Natural killer cell (primary cell): ENCODE measurements around the gene ATP8A1. TPM values are rescaled to one million over a fixed set of nuclear protein-coding genes. Genes with fewer than 3 reads are reported as not detected.
A peak's percentile ranks its signal among the peaks of the same experiment; 100 is the strongest.

ENCODE experiments used
- ATAC-seq, 3 donors: fragments of 150-1000 bp in 2 of 3; fragments of 200-7000 bp in 1 of 3; cut with Tn5 transposase; 1 replicate in 1 of 3; 2 replicates in 2 of 3; pipeline ENCODE4 v1.10.0; 2021; ENCODE audit warnings: mild to moderate bottlenecking in 2 of 3, moderate library complexity in 2 of 3
- DNase-seq, 2 donors: peaks; one replicate each; pipeline versions ENCODE4 v3.0.0 to v3.0.0-alpha.2; 2013 to 2021; ENCODE audit warnings: mixed read lengths in 1 of 2
- H3K27ac ChIP-seq: one replicate; pipeline ENCODE4 v1.5.1; 2013; ENCODE audit warnings: mild to moderate bottlenecking, low read length
- H3K27me3 ChIP-seq: one replicate; pipeline ENCODE4 v1.6.1; 2013; ENCODE audit warnings: low read length; ENCODE audit not compliant: control insufficient read depth, insufficient read depth
- H3K36me3 ChIP-seq: one replicate; pipeline ENCODE4 v1.6.1; 2013; ENCODE audit warnings: low read length; ENCODE audit not compliant: control insufficient read depth, insufficient read depth
- H3K4me1 ChIP-seq: one replicate; pipeline ENCODE4 v1.6.1; 2013; ENCODE audit warnings: low read length; ENCODE audit not compliant: control insufficient read depth, insufficient read depth
- H3K4me3 ChIP-seq: one replicate; pipeline ENCODE4 v1.5.1; 2013; ENCODE audit warnings: low read length
- H3K9me3 ChIP-seq: one replicate; pipeline ENCODE4 v1.6.1; 2013; ENCODE audit warnings: low read length; ENCODE audit not compliant: control insufficient read depth, insufficient read depth
- H3K27ac Mint-ChIP-seq, 2 donors: one replicate each; pipeline ENCODE4 v1.8.0; 2022; ENCODE audit warnings: mild to moderate bottlenecking in 2 of 2, mixed read lengths in 2 of 2, moderate library complexity in 1 of 2
- H3K27me3 Mint-ChIP-seq, 2 donors: one replicate each; pipeline ENCODE4 v1.8.0; 2022; ENCODE audit warnings: low read depth in 2 of 2, mixed read lengths in 2 of 2
- H3K36me3 Mint-ChIP-seq: one replicate; pipeline ENCODE4 v1.8.0; 2022; ENCODE audit warnings: mixed read lengths
- H3K4me1 Mint-ChIP-seq, 2 donors: one replicate each; pipeline ENCODE4 v1.8.0; 2022; ENCODE audit warnings: mixed read lengths in 2 of 2
- H3K4me3 Mint-ChIP-seq: one replicate; pipeline ENCODE4 v1.8.0; 2022; ENCODE audit warnings: mild to moderate bottlenecking, moderate library complexity, mixed read lengths
- H3K9me3 Mint-ChIP-seq, 2 donors: one replicate each; pipeline ENCODE4 v1.8.0; 2022; ENCODE audit warnings: mixed read lengths in 2 of 2
- WGBS: methylation state at CpG from one replicate; pipeline ENCODE4 v1.1.7; 2013; ENCODE audit warnings: missing lambda C conversion rate; ENCODE audit not compliant: insufficient coverage; 5-methylcytosine and 5-hydroxymethylcytosine counted together
- intact Hi-C: fragments of 100-400 bp; cut with micrococcal nuclease; formaldehyde crosslinking; loops from one replicate; pipeline ENCODE4 v1.14.2; 2022
- total RNA-seq, 4 donors: library from RNA; stranded (reverse); fragments of 120-200 nt in 1 of 4; gene quantifications; one replicate each; pipeline versions ENCODE4 v1.2.3 to v1.2.4, GENCODE V29; 2013 to 2022
- TF ChIP-seq, protein P1 (sequence below): fragments of 200-600 bp; IDR thresholded peaks from one replicate; pipeline ENCODE4 v1.8.0; 2022; ENCODE audit warnings: antibody characterized with exemption

Gene ATP8A1
- total RNA-seq, 3 donors from 2014 or later (not counting 1 experiment from before 2014, with no cell fraction given) = 84.8 to 156 (median 147) TPM

DNA sequence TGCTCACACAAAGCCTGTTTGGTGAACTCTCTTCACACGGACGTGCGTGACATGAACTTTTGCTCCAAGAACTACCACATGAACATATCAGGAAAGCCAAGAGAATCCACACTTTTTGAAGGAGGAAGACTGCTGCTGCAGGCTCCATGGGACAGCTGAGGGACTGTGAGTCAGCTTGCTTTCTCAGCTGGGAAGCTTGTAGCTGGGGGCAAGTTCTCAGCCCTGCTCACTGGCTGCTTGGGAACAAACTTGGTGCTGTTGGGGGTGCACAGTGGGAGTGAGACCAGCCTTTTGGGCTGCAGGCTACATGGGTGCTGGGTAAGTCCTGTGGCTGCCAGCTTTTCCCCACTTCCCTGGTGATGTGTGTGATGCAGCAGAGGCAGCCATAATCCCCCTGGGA, 123.9 kb downstream of the ATP8A1 start:
- H3K4me3 Mint-ChIP-seq = no peak overlapping the region
- peak overlapping the region in 1 of 2 donors; percentile 15 for H3K27ac Mint-ChIP-seq
- no peaks in the 10 kb centered on the region for H3K27me3 ChIP-seq
- DNase-seq (no peak), ATAC-seq (no peak)
- H3K4me3 ChIP-seq = no peak overlapping the region
- H3K9me3 ChIP-seq = no peaks in the 10 kb centered on the region
- 95% methylated on average over 3 of the region's 3 CpGs for WGBS
- no peaks in the 10 kb centered on the region for H3K27me3 Mint-ChIP-seq
- no peak overlapping the region for H3K27ac ChIP-seq
- H3K4me1 ChIP-seq = no peaks in the 10 kb centered on the region
- no peaks in the 10 kb centered on the region for H3K9me3 Mint-ChIP-seq
- H3K36me3 ChIP-seq = peaks cover 29% of the 10 kb centered on the region
- intact Hi-C loops = no loop called here
- peaks cover 39 to 43% of the 10 kb centered on the region in 2 donors for H3K4me1 Mint-ChIP-seq
- TF ChIP-seq, protein P1, sequence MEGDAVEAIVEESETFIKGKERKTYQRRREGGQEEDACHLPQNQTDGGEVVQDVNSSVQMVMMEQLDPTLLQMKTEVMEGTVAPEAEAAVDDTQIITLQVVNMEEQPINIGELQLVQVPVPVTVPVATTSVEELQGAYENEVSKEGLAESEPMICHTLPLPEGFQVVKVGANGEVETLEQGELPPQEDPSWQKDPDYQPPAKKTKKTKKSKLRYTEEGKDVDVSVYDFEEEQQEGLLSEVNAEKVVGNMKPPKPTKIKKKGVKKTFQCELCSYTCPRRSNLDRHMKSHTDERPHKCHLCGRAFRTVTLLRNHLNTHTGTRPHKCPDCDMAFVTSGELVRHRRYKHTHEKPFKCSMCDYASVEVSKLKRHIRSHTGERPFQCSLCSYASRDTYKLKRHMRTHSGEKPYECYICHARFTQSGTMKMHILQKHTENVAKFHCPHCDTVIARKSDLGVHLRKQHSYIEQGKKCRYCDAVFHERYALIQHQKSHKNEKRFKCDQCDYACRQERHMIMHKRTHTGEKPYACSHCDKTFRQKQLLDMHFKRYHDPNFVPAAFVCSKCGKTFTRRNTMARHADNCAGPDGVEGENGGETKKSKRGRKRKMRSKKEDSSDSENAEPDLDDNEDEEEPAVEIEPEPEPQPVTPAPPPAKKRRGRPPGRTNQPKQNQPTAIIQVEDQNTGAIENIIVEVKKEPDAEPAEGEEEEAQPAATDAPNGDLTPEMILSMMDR = no peak
- peaks cover 15% of the 10 kb centered on the region for H3K36me3 Mint-ChIP-seq

DNA sequence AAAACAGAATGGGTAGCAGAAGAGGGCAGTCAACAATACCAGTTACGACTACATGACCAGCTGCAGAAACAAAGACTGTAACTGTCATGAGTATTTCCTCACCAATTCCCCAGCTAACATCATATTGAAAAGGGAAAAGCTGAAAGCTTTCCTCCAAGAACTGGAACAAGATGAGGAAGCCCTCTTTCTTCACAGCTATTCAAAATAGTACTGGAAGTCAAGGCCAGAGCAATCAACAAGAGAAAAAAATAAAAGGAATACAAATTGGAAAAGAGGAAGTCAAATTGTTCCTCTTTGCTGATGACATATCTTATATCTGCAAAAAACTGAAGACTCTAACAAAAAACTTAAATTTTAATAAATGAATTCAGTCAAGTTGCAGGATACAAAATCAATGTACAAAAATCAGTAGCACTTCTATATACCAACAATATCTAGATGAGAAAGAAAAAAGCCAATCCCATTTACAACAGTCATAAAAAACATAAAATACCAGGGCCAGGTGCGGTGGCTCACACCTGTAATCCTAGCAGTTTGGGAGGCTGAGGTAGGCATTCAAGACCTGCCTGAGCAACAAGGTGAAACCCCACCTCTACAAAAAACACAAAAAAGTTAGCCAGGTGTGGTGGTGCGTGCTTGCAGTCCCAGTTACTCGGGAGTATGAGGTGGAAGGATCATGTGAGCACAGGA, 125.4 kb downstream of the ATP8A1 start:
- Histone ChIP-seq H3K4me3 (no peak overlapping the region), H3K36me3 (peaks cover 32% of the 10 kb centered on the region), H3K27ac (no peak overlapping the region), H3K9me3 (no peaks in the 10 kb centered on the region), H3K27me3 (no peaks in the 10 kb centered on the region), H3K4me1 (no peaks in the 10 kb centered on the region)
- TF ChIP-seq, protein P1 = no peak
- DNase-seq (no peak), ATAC-seq (no peak)
- 100% methylated on average over 3 of the region's 4 CpGs for WGBS
- intact Hi-C loops = no loop called here
- Mint-ChIP-seq H3K4me1 (peaks cover 29 to 31% of the 10 kb centered on the region in 2 donors), H3K9me3 (no peaks in the 10 kb centered on the region), H3K27ac (no peak overlapping the region), H3K27me3 (no peaks in the 10 kb centered on the region), H3K4me3 (no peak overlapping the region), H3K36me3 (peaks cover 15% of the 10 kb centered on the region)

DNA sequence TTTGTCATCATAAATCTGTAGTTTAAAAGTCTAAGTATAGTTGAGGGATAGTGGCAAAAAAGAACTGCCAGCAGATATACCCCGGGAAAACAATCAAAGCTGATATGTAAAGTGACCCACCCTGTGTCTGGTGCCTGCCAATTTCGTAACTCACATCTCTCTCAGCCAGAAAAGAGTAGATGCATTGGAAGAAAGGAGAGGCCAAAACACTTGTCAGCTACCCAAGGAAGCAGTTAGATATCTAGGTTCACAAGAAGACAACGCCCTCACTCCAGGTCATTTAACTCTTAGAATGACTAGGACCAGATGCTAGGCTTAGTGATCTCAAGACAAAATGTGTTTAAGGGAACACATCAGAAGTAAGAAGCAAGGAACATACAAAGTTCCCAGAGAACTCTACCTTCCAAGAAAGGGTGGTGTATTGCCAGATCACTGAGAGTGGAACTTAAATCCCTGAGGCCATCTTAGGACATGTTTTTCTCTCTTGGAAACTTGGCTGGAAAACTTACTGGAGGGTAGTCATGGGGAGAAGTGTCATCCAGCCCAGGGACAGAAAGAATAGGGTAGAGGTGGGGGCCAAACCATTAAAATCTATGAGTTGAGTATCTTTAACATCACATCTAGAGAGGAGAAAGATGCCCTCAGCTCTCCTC, 133.7 kb downstream of the ATP8A1 start:
- TF ChIP-seq, protein P1 = no peak
- Histone ChIP-seq H3K4me1 (no peaks in the 10 kb centered on the region), H3K36me3 (peaks cover 60% of the 10 kb centered on the region), H3K9me3 (no peaks in the 10 kb centered on the region), H3K27ac (no peak overlapping the region), H3K4me3 (no peak overlapping the region), H3K27me3 (no peaks in the 10 kb centered on the region)
- Mint-ChIP-seq H3K27me3 (no peaks in the 10 kb centered on the region), H3K4me1 (peaks cover 0 to 6% of the 10 kb centered on the region in 2 donors), H3K27ac (no peak overlapping the region), H3K36me3 (peaks cover 19% of the 10 kb centered on the region), H3K4me3 (no peak overlapping the region), H3K9me3 (no peaks in the 10 kb centered on the region)
- ATAC-seq (no peak), DNase-seq (no peak)
- intact Hi-C loops = loop anchor here (10.0 kb wide), 1 partner anchor 238 kb away; no protein-coding TSS in a partner anchor
- WGBS = 92% methylated on average over 3 of the region's 3 CpGs
